HEK293T (cell line): ENCODE results near the gene RRH.

ENCODE experiments used
- CTCF ChIA-PET: fragments of 350-600 bp; formaldehyde crosslinking; extraction: SDS; loops from one replicate; lab custom pipeline; 2021; ENCODE audit warnings: antibody characterized with exemption, inconsistent platforms; lab: Yijun Ruan, JAX
- POLR2A ChIA-PET: fragments of 350-600 bp; formaldehyde crosslinking; extraction: SDS; loops from one replicate; lab custom pipeline; 2020; ENCODE audit warnings: antibody characterized with exemption, inconsistent platforms; lab: Yijun Ruan, JAX
- DNase-seq: peaks from one replicate; pipeline ENCODE4 v3.0.0; 2012; ENCODE audit warnings: mixed read lengths; ENCODE audit errors: extremely low spot score
- ARNT ChIP-seq: fragments of 450-650 bp; IDR thresholded peaks from 2 replicates; pipeline ENCODE4 v1.6.1; 2017; ENCODE audit warnings: mild to moderate bottlenecking
- BHLHE40 ChIP-seq: fragments of 450-650 bp; IDR thresholded peaks from 2 replicates; pipeline ENCODE4 v1.6.1; 2016; ENCODE audit warnings: mild to moderate bottlenecking, moderate library complexity, borderline replicate concordance
- CTBP1 ChIP-seq: fragments of 450-650 bp; IDR thresholded peaks from 2 replicates; pipeline ENCODE4 v1.6.1; 2016; ENCODE audit warnings: borderline replicate concordance
- ELF4 ChIP-seq: fragments of 450-650 bp; IDR thresholded peaks from 2 replicates; pipeline ENCODE4 v1.6.1; 2017; ENCODE audit warnings: antibody characterized with exemption
- FOXA1 ChIP-seq: fragments of 450-650 bp; IDR thresholded peaks from 2 replicates; pipeline ENCODE4 v1.6.1; 2016; ENCODE audit warnings: mild to moderate bottlenecking
- FOXK2 ChIP-seq: fragments of 450-650 bp; IDR thresholded peaks from 2 replicates; pipeline ENCODE4 v1.6.1; 2016; ENCODE audit warnings: mild to moderate bottlenecking
- FOXM1 ChIP-seq: fragments of 450-650 bp; IDR thresholded peaks from 2 replicates; pipeline ENCODE4 v1.6.1; 2017; ENCODE audit warnings: mild to moderate bottlenecking, borderline replicate concordance
- HDGF ChIP-seq: fragments of 450-650 bp; IDR thresholded peaks from 2 replicates; pipeline ENCODE4 v1.6.1; 2017; ENCODE audit warnings: antibody characterized with exemption, borderline replicate concordance
- L3MBTL2 ChIP-seq: fragments of 450-650 bp; conservative IDR thresholded peaks from 2 replicates; pipeline ENCODE4 v1.6.1; 2016; ENCODE audit warnings: mild to moderate bottlenecking
- LEF1 ChIP-seq: fragments of 450-650 bp; IDR thresholded peaks from 2 replicates; pipeline ENCODE4 v1.6.1; 2017; ENCODE audit warnings: mild to moderate bottlenecking, borderline replicate concordance
- NFRKB ChIP-seq: fragments of 450-650 bp; IDR thresholded peaks from 2 replicates; pipeline ENCODE4 v1.6.1; 2016; ENCODE audit warnings: mild to moderate bottlenecking, moderate library complexity
- PKNOX1 ChIP-seq: fragments of 450-650 bp; IDR thresholded peaks from 2 replicates; pipeline ENCODE4 v1.6.1; 2016
- SP1 ChIP-seq: fragments of 450-650 bp; IDR thresholded peaks from 2 replicates; pipeline ENCODE4 v1.6.1; 2017
- SUZ12 ChIP-seq: fragments of 450-650 bp; IDR thresholded peaks from 2 replicates; pipeline ENCODE4 v1.6.1; 2016; ENCODE audit warnings: mild to moderate bottlenecking
- TARDBP ChIP-seq: fragments of 450-650 bp; IDR thresholded peaks from 2 replicates; pipeline ENCODE4 v1.6.1; 2016
- ZNF384 ChIP-seq: fragments of 450-650 bp; IDR thresholded peaks from 2 replicates; pipeline ENCODE4 v1.6.1; 2016

The RRH gene

GRCh38 chr4:109861271-109861670 is 33.5 kb downstream of the RRH start:
- DNase-seq, result no peak
- TF ChIP-seq CTBP1 (no peak), BHLHE40 (no peak), L3MBTL2 (no peak), ARNT (no peak), FOXK2 (no peak), FOXA1 (no peak), LEF1 (no peak), PKNOX1 (no peak), TARDBP (no peak), FOXM1 (no peak), ZNF384 (no peak), SUZ12 (no peak), SP1 (no peak), HDGF (no peak), NFRKB (no peak), ELF4 (no peak)
- ChIA-PET POLR2A (no interaction called here), CTCF (no interaction called here)

- CTCF ChIA-PET, result no interaction called here
- no peak for DNase-seq
- no peak for TF ChIP-seq HDGF
- no peak for TF ChIP-seq FOXM1
- no peak for TF ChIP-seq LEF1
- TF ChIP-seq ELF4, result no peak
- no peak for TF ChIP-seq TARDBP
- TF ChIP-seq SP1, result no peak
- no peak for TF ChIP-seq SUZ12
- no peak for TF ChIP-seq ARNT
- TF ChIP-seq BHLHE40, result no peak
- TF ChIP-seq FOXK2, result no peak
- no peak for TF ChIP-seq ZNF384
- no peak for TF ChIP-seq NFRKB
- TF ChIP-seq PKNOX1, result no peak
- TF ChIP-seq FOXA1, result no peak
- no peak for TF ChIP-seq CTBP1
- no peak for TF ChIP-seq L3MBTL2
- POLR2A ChIA-PET, result no interaction called here
Measured at GRCh38 chr4:109861916-109862511, 34.2 kb downstream of the RRH start.

- no peak for TF ChIP-seq NFRKB
- TF ChIP-seq LEF1, result no peak
- no peak for TF ChIP-seq SUZ12
- TF ChIP-seq FOXA1, result no peak
- TF ChIP-seq SP1, result no peak
- no peak for TF ChIP-seq ZNF384
- TF ChIP-seq CTBP1, result no peak
- CTCF ChIA-PET, result no interaction called here
Measured at GRCh38 chr4:109864134-109864533, 36.4 kb downstream of the RRH start.

GRCh38 chr4:109870061-109870460 is 42.3 kb downstream of the RRH start:
- POLR2A ChIA-PET, result no interaction called here

More at GRCh38 chr4:109864134-109864533, 36.4 kb downstream of the RRH start:
- POLR2A ChIA-PET, result no interaction called here
- no peak for DNase-seq

GRCh38 chr4:109872065-109872464 is 44.3 kb downstream of the RRH start:
- POLR2A ChIA-PET, result no interaction called here
- DNase-seq, result no peak
- CTCF ChIA-PET, result no interaction called here
- TF ChIP-seq L3MBTL2 (no peak), ARNT (no peak), ELF4 (no peak), PKNOX1 (no peak), CTBP1 (no peak), SUZ12 (no peak), NFRKB (no peak), HDGF (no peak), FOXK2 (no peak), TARDBP (no peak), FOXA1 (no peak), SP1 (no peak), FOXM1 (no peak), BHLHE40 (no peak), LEF1 (no peak), ZNF384 (no peak)

More at GRCh38 chr4:109870061-109870460, 42.3 kb downstream of the RRH start:
- no peak for DNase-seq
- CTCF ChIA-PET, result no interaction called here
- no peak for TF ChIP-seq ARNT
- TF ChIP-seq FOXK2, result no peak
- no peak for TF ChIP-seq ELF4
- no peak for TF ChIP-seq L3MBTL2
- no peak for TF ChIP-seq PKNOX1
- TF ChIP-seq LEF1, result no peak
- no peak for TF ChIP-seq BHLHE40
- no peak for TF ChIP-seq SP1
- TF ChIP-seq CTBP1, result no peak
